GM21576 (cell line): ENCODE results near the gene FKTN.

Source experiments
- ATAC-seq: cut with Tn5 transposase; IDR thresholded peaks from one replicate; pipeline ENCODE4 v1.9.1; 2021; ENCODE audit warnings: mild to moderate bottlenecking, moderate library complexity; ENCODE audit not compliant: unreplicated experiment

FKTN gene

GRCh38 chr9:105676351-105676923, 118.5 kb downstream of the FKTN start:
- no peak for ATAC-seq

GRCh38 chr9:105678163-105678562, 120.2 kb downstream of the FKTN start:
- ATAC-seq: no peak

DNA sequence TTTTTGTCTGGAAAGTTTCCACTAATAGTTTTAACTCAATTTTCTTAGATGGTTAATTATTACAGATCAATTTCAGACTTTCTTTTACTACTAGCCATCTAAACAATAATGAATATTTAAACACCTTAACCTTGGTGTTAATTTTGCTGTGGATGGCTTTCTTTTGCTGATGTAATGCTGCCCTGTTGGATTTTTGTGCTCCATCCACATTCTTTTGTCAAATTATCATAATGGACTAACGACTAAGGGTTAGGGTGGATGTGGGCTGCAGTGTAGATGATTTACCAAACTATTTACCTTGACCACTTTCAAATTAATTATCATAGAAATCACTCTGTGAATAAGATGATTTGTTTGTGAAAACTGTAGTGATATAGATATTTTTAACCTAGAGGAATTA, 120.8 kb downstream of the FKTN start:
- no peak for ATAC-seq

- no peak for ATAC-seq
Measured at GRCh38 chr9:105679257-105680022, 121.5 kb downstream of the FKTN start.

DNA sequence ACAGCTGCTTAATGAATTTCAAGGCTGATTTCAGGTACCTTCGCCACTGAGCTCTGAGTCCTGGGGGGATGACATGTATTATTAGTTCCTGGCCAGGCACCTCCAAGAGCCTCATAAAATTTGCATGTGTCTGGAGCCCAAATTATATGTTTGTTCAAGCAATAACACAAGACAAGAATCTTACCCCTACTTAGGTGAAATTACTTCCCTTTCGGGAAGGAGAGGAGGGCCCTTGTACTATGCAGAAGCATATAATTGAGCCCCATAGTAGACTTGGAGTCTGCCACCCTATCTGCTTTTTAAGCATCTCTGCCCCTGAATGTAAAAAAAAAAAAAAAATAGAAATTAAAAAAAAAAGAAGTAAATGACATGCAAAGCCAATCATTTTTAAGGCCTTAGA, 123.4 kb downstream of the FKTN start:
- ATAC-seq: no peak

DNA sequence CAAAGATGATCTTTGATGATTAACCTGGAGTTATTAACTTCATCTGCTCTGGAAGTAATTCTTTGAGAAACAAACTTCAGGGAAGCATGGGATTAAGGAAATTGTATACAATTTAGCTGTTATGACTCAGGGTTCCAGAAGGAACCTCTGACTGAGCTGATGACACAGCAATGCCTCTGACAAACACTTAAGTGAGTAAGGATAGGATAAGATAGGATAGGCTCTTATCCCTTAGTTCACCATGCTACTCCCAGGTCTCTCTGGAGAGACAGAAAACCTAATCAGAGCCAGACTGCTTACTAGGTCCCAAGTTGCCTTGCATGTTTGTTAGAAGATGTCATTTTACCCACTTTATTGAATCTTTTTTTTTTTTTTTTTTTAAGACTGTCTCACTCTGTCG, 123.8 kb downstream of the FKTN start:
- ATAC-seq: no peak

GRCh38 chr9:105683688-105684275, 125.9 kb downstream of the FKTN start:
- ATAC-seq: no peak

- ATAC-seq: no peak
Measured at GRCh38 chr9:105686936-105687335, 129.0 kb downstream of the FKTN start.
